Endothelial cell of umbilical vein (primary cell): ENCODE results near the gene PLEKHG1. TPM values are rescaled to one million over a fixed set of nuclear protein-coding genes. Genes with fewer than 3 reads are reported as not detected.

Experiments used
- BruUV-seq: library from RNA; stranded (reverse); fragments of 400-500 nt; replicated peaks from 2 replicates; lab custom pipeline; 2021; lab: Mats Ljungman, UMichigan
- CTCF ChIA-PET: fragments of 300-600, 350-600 bp; sonication (Branson Sonifier 250); formaldehyde crosslinking; loops from one replicate; lab custom pipeline; 2021; ENCODE audit warnings: antibody characterized with exemption, inconsistent platforms; lab: Charles Lee
- POLR2A ChIA-PET: fragments of 300-600, 350-600 bp; sonication (Branson Sonifier 250); formaldehyde crosslinking; loops from one replicate; lab custom pipeline; 2021; ENCODE audit warnings: antibody characterized with exemption, inconsistent platforms; lab: Charles Lee
- DNase-seq: peaks from one replicate; pipeline ENCODE4 v3.0.0-alpha.2; 2011; ENCODE audit warnings: low read depth, low spot score
- FAIRE-seq: peaks from 2 replicates; lab custom pipeline; 2011; peaks lifted over from hg19 to GRCh38; lab: Jason Lieb, UNC
- H2AFZ ChIP-seq: 2 replicates; pipeline ENCODE4 v1.6.0; 2012; ENCODE audit warnings: low read depth, low read length, control low read depth, inconsistent platforms
- H3K27ac ChIP-seq: 2 replicates; pipeline ENCODE4 v1.5.1; 2011; ENCODE audit warnings: low read depth, mild to moderate bottlenecking, control low read depth, low read length, moderate library complexity; ENCODE audit not compliant: insufficient read depth
- H3K27me3 ChIP-seq, 2 experiments: 2 replicates each; pipeline versions ENCODE4 v1.6.0 to v1.6.1; 2011; ENCODE audit warnings: low read length in 2 of 2, mixed read lengths in 1 of 2; ENCODE audit not compliant: control insufficient read depth in 2 of 2, insufficient read depth in 2 of 2
- H3K36me3 ChIP-seq, 2 experiments: 2 replicates in 1 of 2; 3 replicates in 1 of 2; pipeline ENCODE4 v1.5.1; 2011; ENCODE audit warnings: low read length in 2 of 2, mild to moderate bottlenecking in 1 of 2, moderate library complexity in 1 of 2; ENCODE audit not compliant: control insufficient read depth in 2 of 2, insufficient read depth in 2 of 2; ENCODE audit errors: extremely low read depth in 1 of 2
- H3K4me1 ChIP-seq: 3 replicates; pipeline ENCODE4 v1.5.1; 2011; ENCODE audit warnings: mild to moderate bottlenecking, low read length; ENCODE audit not compliant: control insufficient read depth, insufficient read depth; ENCODE audit errors: extremely low read depth
- H3K4me2 ChIP-seq: 2 replicates; pipeline ENCODE4 v1.6.1; 2011; ENCODE audit warnings: low read length, control low read depth, mixed read lengths; ENCODE audit not compliant: insufficient read depth
- H3K4me3 ChIP-seq, 3 experiments: fragments of 200-600 bp in 1 of 3; sonication (generic), shearing (Covaris generic) in 1 of 3; replicated peaks in 1 of 3; 2 replicates each; pipeline ENCODE4 v1.5.1; 2011 to 2016; ENCODE audit warnings: control low read depth in 3 of 3, low read length in 3 of 3, mild to moderate bottlenecking in 2 of 3, inconsistent platforms in 1 of 3, low read depth in 1 of 3, moderate library complexity in 1 of 3; ENCODE audit not compliant: insufficient read depth in 1 of 3
- H3K79me2 ChIP-seq: 2 replicates; pipeline ENCODE4 v1.6.0; 2012; ENCODE audit warnings: low read length, inconsistent platforms; ENCODE audit not compliant: control insufficient read depth, insufficient read depth
- H3K9ac ChIP-seq: replicated peaks from 2 replicates; pipeline ENCODE3; 2011; ENCODE audit warnings: low read length, control low read depth; ENCODE audit not compliant: insufficient read depth; ENCODE audit errors: extremely low read depth
- H3K9me1 ChIP-seq: replicated peaks from 3 replicates; pipeline ENCODE4 v1.6.0; 2011; ENCODE audit warnings: mild to moderate bottlenecking, low read length; ENCODE audit not compliant: control insufficient read depth, insufficient read depth; ENCODE audit errors: extremely low read depth
- H3K9me3 ChIP-seq: replicated peaks from 2 replicates; pipeline ENCODE4 v1.5.1; 2012; ENCODE audit warnings: low read length, inconsistent platforms; ENCODE audit not compliant: control insufficient read depth, insufficient read depth
- H4K20me1 ChIP-seq: replicated peaks from 2 replicates; pipeline ENCODE3; 2011; ENCODE audit warnings: mild to moderate bottlenecking, low read length; ENCODE audit not compliant: control insufficient read depth, insufficient read depth; ENCODE audit errors: extremely low read depth
- CTCF ChIP-seq, 2 donors: IDR thresholded peaks; 1 replicate in 1 of 2; 2 replicates in 1 of 2; pipeline ENCODE4 v1.5.1; 2011; ENCODE audit warnings: low read length in 2 of 2, mild to moderate bottlenecking in 2 of 2, moderate library complexity in 2 of 2, control low read depth in 1 of 2, inconsistent platforms in 1 of 2, low read depth in 1 of 2; ENCODE audit not compliant: insufficient read depth in 1 of 2; ENCODE audit errors: extremely low read depth in 1 of 2
- EZH2 ChIP-seq: IDR thresholded peaks from 2 replicates; pipeline ENCODE4 v1.6.1; 2012; ENCODE audit warnings: borderline replicate concordance, low read depth, mild to moderate bottlenecking, moderate library complexity, low read length, inconsistent platforms; ENCODE audit not compliant: severe bottlenecking
- FOS ChIP-seq: IDR thresholded peaks from 2 replicates; pipeline ENCODE4 v1.6.1; 2011; ENCODE audit warnings: mild to moderate bottlenecking, low read length, moderate library complexity, borderline replicate concordance; ENCODE audit not compliant: insufficient read depth
- GATA2 ChIP-seq: IDR thresholded peaks from 2 replicates; pipeline ENCODE4 v1.7.0; 2011; ENCODE audit warnings: low read depth, mild to moderate bottlenecking, moderate library complexity, mixed read lengths, low read length; ENCODE audit not compliant: insufficient read length, insufficient read depth
- JUN ChIP-seq: IDR thresholded peaks from 2 replicates; pipeline ENCODE4 v1.6.1; 2011; ENCODE audit warnings: borderline replicate concordance, low read depth; ENCODE audit not compliant: insufficient read length, insufficient read depth
- MAX ChIP-seq: IDR thresholded peaks from 2 replicates; pipeline ENCODE4 v1.6.1; 2011; ENCODE audit not compliant: insufficient read depth, insufficient read length
- MYC ChIP-seq: IDR thresholded peaks from one replicate; pipeline ENCODE4 v1.6.1; 2011; ENCODE audit warnings: mild to moderate bottlenecking, low read depth, low read length
- POLR2A ChIP-seq: IDR thresholded peaks from 2 replicates; pipeline ENCODE4 v1.6.1; 2012; ENCODE audit warnings: low read depth, mild to moderate bottlenecking, control low read depth, low read length
- POLR2AphosphoS5 ChIP-seq: IDR thresholded peaks from 2 replicates; pipeline ENCODE4 v1.6.1; 2012; ENCODE audit warnings: low read depth, mild to moderate bottlenecking, control low read depth, low read length, moderate library complexity; ENCODE audit not compliant: insufficient read depth
- dilution Hi-C: fragments of 300-500 bp; cut with MboI; formaldehyde crosslinking; loops from one replicate; pipeline ENCODE4 v1.15.0; 2019; ENCODE audit warnings: low sequenced_read_pairs; ENCODE audit not compliant: extremely low pct_ligation_motif_present
- intact Hi-C: fragments of 100-400 bp; cut with micrococcal nuclease; formaldehyde crosslinking; loops from one replicate; pipeline ENCODE4 v1.10.0; 2022
- polyA plus RNA-seq, 4 experiments: library from polyadenylated mRNA; depleted of rRNA in 3 of 4; stranded (reverse) in 3 of 4; unstranded in 1 of 4; fragments of >200 nt; gene quantifications; 2 replicates each; pipeline versions ENCODE4 v1.2.1 to v1.2.3, GENCODE V29; 2011 to 2012; ENCODE audit warnings: missing spikeins in 1 of 4
- total RNA-seq: library from RNA; stranded (reverse); gene quantifications from 2 replicates; pipeline ENCODE4 v1.2.3, GENCODE V29; 2021

PLEKHG1 gene
- total and polyA plus RNA-seq, 2 donors (not counting 3 experiments of a cell fraction or from before 2014, with no cell fraction given), result 8.8 to 62.5 TPM

GRCh38 chr6:150604467-150604866 is 4.8 kb downstream of the PLEKHG1 start:
- Histone ChIP-seq H3K9me1 (no peaks in the 10 kb centered on the region), H3K4me3 (no peak overlapping the region), H3K9me3 (no peaks in the 10 kb centered on the region), H3K27ac (no peak overlapping the region), H3K27me3 (peaks cover 9 to 11% of the 10 kb centered on the region in 2 experiments), H2AFZ (no peak overlapping the region), H3K79me2 (no peaks in the 10 kb centered on the region), H3K9ac (no peak overlapping the region), H3K4me2 (no peak overlapping the region), H4K20me1 (peaks cover 3% of the 10 kb centered on the region), H3K36me3 (no peaks in the 10 kb centered on the region), H3K4me1 (peaks cover 8% of the 10 kb centered on the region)
- dilution Hi-C loops (no loop called here), intact Hi-C loops (loop anchor here (5.0 to 10.0 kb wide), 2 partner anchors 140 to 198 kb away; no protein-coding TSS in a partner anchor)
- POLR2A ChIA-PET, result no interaction called here
- FAIRE-seq (no peak), DNase-seq (no peak)
- CTCF ChIA-PET, result interaction anchor here (1.1 to 1.4 kb wide), 2 partner anchors 8 to 211 kb away, joined by 4 read pairs; no protein-coding TSS in a partner anchor
- no TSS peak for BruUV-seq
- no peak for TF ChIP-seq MAX
- TF ChIP-seq FOS, result no peak
- no peak for TF ChIP-seq JUN
- TF ChIP-seq POLR2A, result no peak
- TF ChIP-seq EZH2, result no peak
- no peak for TF ChIP-seq CTCF (IDR thresholded peaks at IDR 0.05; ENCODE audit: extremely low read depth in 1 of 2, insufficient read depth in 1 of 2, low read depth in 1 of 2, low read length in 2 of 2)
- TF ChIP-seq POLR2AphosphoS5, result no peak
- no peak for TF ChIP-seq MYC
- TF ChIP-seq GATA2, result no peak
